ENCODE results near the gene COL6A3. TPM values are rescaled to one million over a fixed set of nuclear protein-coding genes. Genes with fewer than 3 reads are reported as not detected.
"Not testable (repeated sequence)": the region's sequence is repeated elsewhere in the genome, so short reads cannot be mapped to it uniquely, and the experiment has no call there.

COL6A3 gene
- polyA plus RNA-seq, 5 donors, result 586 to 773 (median 661) TPM

DNA sequence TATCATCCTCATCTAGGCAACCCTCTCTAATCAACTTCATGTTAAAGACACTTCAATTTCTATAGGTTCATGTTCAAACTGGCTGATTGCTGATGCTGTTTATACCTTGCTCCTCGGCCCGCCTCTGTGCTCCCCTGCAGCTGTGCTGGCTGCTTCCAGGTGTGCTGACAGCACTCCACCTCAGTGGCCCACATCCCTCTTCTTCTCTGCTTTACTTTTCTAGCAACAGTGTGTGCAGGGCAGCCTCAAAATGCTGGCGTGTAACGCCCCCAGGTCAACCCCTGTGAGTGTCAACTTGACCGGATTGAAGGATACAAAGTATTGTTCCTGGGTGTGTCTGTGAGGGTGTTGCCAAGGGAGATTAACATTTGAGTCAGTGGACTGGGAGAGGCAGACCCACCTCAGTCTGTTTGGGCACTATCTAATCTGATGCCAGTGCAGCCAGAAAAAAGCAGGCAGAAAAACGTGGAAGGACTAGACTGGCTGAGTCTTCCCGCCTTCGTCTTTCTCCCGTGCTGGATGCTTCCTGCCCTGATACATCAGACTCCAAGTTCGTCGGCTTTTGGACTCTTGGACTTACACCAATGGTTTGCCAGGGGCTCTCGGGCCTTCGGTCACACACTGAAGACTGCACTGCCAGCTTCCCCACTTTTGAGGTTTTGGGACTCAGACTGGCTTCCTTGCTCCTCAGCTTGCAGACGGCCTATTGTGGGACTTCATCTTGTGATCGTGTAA lies 94.7 kb downstream of the COL6A3 start:
- DNase-seq, result no peak

GRCh38 chr2:237316339-237316738 lies 97.6 kb downstream of the COL6A3 start:
- no peak for DNase-seq

- DNase-seq, result no peak
Measured at GRCh38 chr2:237315829-237316225, 98.1 kb downstream of the COL6A3 start.

GRCh38 chr2:237315170-237315828 lies 98.7 kb downstream of the COL6A3 start:
- peak; percentile 92 to 94 for DNase-seq

- no peak for DNase-seq
Measured at GRCh38 chr2:237314681-237315080, 99.3 kb downstream of the COL6A3 start.

DNA sequence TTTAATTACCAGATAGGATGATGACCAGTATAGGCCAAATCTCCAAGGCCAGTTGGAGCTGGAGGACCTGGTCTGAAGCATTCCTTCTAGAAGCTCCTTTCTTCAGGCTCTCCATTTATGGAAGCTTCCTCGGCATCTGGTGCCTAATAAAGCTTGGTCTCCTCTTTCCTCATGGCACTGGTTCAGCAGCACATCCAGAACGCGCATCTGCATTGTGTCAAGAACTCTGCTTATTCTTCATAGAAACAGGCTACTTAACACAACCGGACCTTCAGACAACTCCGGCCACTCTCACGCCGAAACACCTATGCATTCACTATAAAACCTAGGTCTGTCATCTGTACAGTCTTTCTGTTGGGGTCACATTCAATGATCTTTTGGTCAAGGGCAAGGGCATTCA lies 99.8 kb downstream of the COL6A3 start:
- no peak for DNase-seq

DNA sequence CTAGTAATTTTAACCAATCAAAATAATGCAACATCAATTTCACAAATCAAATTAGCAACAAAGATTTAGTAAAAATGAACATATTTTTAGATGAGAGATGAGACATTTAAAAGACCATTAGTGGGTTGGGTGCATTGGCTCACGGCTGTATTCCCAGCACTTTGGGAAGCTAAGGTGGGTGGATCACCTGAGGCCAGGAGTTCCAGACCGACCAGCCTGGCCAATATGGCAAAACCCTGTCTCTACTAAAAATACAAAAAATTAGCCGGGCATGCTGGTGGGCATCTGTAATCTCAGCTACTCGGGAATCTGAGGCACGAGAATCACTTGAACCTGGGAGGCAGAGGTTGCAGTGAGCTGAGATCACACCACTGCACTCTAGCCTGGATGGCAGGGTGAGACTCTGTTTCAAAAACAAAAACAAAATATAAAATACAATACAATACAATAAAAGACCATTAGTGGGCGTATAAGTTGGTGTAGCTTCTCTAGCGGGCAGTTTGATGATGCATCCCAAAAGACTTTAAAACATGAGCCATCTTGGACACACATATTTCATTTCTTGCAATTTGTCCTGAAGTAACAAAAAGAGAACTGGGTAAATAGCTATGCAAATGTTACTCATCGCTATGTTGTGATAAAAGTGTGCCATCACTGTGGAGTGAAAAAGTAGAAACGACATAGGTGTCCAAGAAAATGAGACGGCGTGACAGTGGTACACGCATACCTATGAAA lies 101.8 kb downstream of the COL6A3 start:
- no peak for DNase-seq

- no peak for DNase-seq
Measured at GRCh38 chr2:237310515-237311114, 103.3 kb downstream of the COL6A3 start.

- DNase-seq, result no peak
Measured at GRCh38 chr2:237309416-237309815, 104.5 kb downstream of the COL6A3 start.

- DNase-seq, result no peak
Measured at GRCh38 chr2:237309011-237309410, 105.0 kb downstream of the COL6A3 start.

GRCh38 chr2:237307474-237307873 lies 106.5 kb downstream of the COL6A3 start:
- DNase-seq, result no peak

GRCh38 chr2:237306787-237307170 lies 107.2 kb downstream of the COL6A3 start:
- DNase-seq, result no peak

DNA sequence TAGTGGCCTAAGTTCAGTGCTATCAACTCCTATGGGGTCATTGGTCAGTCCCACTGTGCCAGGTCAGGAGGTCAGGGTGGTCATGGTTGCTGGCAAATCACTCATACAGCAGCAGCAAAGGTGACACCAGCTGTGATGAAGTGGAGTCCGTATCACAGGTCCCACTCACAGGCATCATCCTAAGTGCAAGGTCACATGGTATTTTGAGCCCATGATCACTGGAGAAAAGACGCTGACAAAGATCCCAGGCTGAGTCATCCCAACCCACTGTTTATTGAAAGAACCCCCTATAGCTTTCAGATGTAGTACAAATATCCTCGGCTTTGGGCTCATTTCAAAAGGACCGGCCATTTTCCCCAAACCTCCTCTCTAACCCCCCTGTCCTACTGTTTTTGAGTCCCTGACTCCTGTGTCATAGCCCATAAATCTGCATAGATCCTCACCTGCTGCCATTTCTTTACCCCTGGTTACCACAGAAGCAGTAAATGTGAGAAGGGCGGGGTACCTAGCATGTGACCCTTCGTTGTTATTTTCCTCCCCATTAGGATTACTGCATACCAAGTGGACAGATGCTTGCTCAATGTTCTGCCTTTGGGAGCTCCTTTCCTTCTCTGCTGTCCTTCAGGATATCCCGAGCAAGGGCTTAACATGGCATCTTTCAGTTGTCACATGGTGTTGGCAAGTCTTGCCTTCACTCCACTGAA lies 107.7 kb downstream of the COL6A3 start:
- no peak for DNase-seq

DNA sequence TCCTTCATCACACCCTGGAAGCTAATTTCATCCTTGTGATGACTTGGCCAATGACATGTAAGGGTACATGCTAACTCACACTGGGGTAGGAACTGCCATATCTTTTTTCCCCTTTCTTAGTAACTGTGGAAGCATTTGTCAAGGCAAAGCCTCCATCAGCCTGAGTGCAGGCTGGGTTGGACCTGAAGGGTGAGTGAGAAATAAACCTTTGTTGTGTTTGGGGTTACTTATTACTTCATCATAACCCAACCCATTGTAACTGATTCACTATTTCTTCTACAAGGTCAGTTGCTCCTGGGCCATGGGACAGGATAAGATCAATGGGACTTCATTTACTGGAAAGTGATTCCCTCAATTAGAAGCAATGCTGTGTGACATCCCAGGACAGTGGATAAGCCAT lies 108.4 kb downstream of the COL6A3 start:
- no peak for DNase-seq

- no peak for DNase-seq
Measured at GRCh38 chr2:237304763-237305514, 109.0 kb downstream of the COL6A3 start.

GRCh38 chr2:237303244-237303643 lies 110.7 kb downstream of the COL6A3 start:
- not testable (repeated sequence) for DNase-seq

DNA sequence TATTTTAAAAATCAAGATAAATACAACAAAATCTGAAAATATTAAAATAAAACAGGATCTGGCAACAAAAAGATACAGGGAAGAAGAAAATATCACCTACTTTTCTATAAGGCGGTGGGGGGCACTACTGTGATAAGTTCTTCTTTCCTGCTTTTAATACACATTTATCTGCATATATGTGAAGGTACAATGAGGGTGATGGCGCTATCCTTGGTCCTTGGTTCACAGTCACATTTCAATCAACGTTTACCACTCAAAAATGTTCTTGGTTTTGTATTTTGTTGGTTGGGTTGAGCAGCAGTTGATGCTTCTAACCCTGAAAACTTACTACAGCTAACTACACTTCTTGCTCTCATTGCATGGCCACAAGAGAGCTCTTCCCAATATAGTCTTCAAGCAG lies 112.4 kb downstream of the COL6A3 start:
- DNase-seq, result no peak

DNA sequence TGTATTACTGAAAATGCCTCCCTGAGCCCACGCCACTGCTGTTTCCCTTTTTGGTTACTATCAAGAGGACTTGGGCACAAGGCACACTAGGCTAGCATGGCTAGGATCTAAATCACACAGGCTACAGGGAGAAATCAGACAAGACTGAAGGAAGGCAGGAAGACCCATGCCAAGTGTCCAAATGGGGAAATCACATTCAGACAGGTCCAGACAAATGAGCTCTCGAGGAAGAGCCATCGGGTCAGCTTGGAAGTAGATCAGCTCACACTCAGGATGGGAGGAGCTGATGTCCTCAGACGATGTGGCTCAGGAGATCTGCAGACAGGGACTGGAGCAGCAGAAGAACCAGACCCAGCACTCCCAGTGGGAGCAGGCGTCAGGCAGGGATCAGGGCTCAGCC lies 113.2 kb downstream of the COL6A3 start:
- no peak for DNase-seq

- DNase-seq, result no peak
Measured at GRCh38 chr2:237299906-237300305, 114.1 kb downstream of the COL6A3 start.

- DNase-seq, result no peak
Measured at GRCh38 chr2:237298151-237299118, 115.5 kb downstream of the COL6A3 start.

Measured in right lung (tissue), 5 donors.